ENCODE results near the gene IQGAP3. TPM values are rescaled to one million over a fixed set of nuclear protein-coding genes. Genes with fewer than 3 reads are reported as not detected.
"Not testable (repeated sequence)": the region's sequence is repeated elsewhere in the genome, so short reads cannot be mapped to it uniquely, and the experiment has no call there.

IQGAP3 gene
- total RNA-seq, result 0.16 TPM
- long read RNA-seq, result 0 reads

- peak; percentile 89 for DNase-seq (ENCODE audit: low spot score)
- intact Hi-C loops (cut with DNase I), result no loop called here
Measured at GRCh38 chr1:156571919-156572662, at the start of gene IQGAP3. IQGAP3 (minus strand) TSS chr1:156572565; CDS start chr1:156572529, 36 bp downstream.

- intact Hi-C loops (cut with DNase I), result no loop called here
- peak; percentile 5 for DNase-seq (ENCODE audit: low spot score)
Measured at GRCh38 chr1:156619582-156619955, 47.2 kb upstream of the IQGAP3 start.

- DNase-seq (ENCODE audit: low spot score), result peak; percentile 55
- intact Hi-C loops (cut with DNase I), result no loop called here
Measured at GRCh38 chr1:156618853-156619581, 46.7 kb upstream of the IQGAP3 start, which contains the start of gene HAPLN2. HAPLN2 (plus strand) TSS chr1:156619415; CDS start chr1:156623491, 4,076 bp downstream.

- DNase-seq (ENCODE audit: low spot score), result no peak
- intact Hi-C loops (cut with DNase I), result no loop called here
Measured at GRCh38 chr1:156616463-156616862, 44.1 kb upstream of the IQGAP3 start.

- no peak for DNase-seq (ENCODE audit: low spot score)
- intact Hi-C loops (cut with DNase I), result no loop called here
Measured at GRCh38 chr1:156615946-156616345, 43.6 kb upstream of the IQGAP3 start.

GRCh38 chr1:156612666-156613065, 40.3 kb upstream of the IQGAP3 start:
- no peak for DNase-seq (ENCODE audit: low spot score)
- intact Hi-C loops (cut with DNase I), result no loop called here

- intact Hi-C loops (cut with DNase I), result not testable (repeated sequence)
- peak; percentile 41 for DNase-seq (ENCODE audit: low spot score)
Measured at GRCh38 chr1:156610072-156610471, 37.7 kb upstream of the IQGAP3 start.

- intact Hi-C loops (cut with DNase I), result loop anchor here (2.0 kb wide), 1 partner anchor 152 kb away; no protein-coding TSS in a partner anchor
- no peak for DNase-seq (ENCODE audit: low spot score)
Measured at GRCh38 chr1:156608981-156609380, 36.6 kb upstream of the IQGAP3 start.

- no peak for DNase-seq (ENCODE audit: low spot score)
- intact Hi-C loops (cut with DNase I), result loop anchor here (2.0 kb wide), 1 partner anchor 151 kb away; no protein-coding TSS in a partner anchor
Measured at GRCh38 chr1:156608036-156608674, 35.8 kb upstream of the IQGAP3 start.

- intact Hi-C loops (cut with DNase I), result loop anchor here (2.0 kb wide), 2 partner anchors 21 to 223 kb away; no protein-coding TSS in a partner anchor
- DNase-seq (ENCODE audit: low spot score), result peak; percentile 14
Measured at GRCh38 chr1:156607344-156607743, 35.0 kb upstream of the IQGAP3 start.

- intact Hi-C loops (cut with DNase I), result no loop called here
- no peak for DNase-seq (ENCODE audit: low spot score)
Measured at GRCh38 chr1:156602557-156602993, 30.2 kb upstream of the IQGAP3 start.

- no peak for DNase-seq (ENCODE audit: low spot score)
- intact Hi-C loops (cut with DNase I), result loop anchor here (2.0 kb wide), 1 partner anchor 145 kb away; no protein-coding TSS in a partner anchor
Measured at GRCh38 chr1:156601892-156602291, 29.5 kb upstream of the IQGAP3 start.

GRCh38 chr1:156601122-156601830, 28.9 kb upstream of the IQGAP3 start, which contains the start of gene GPATCH4:
GPATCH4 (minus strand) TSS chr1:156601479.
- DNase-seq (ENCODE audit: low spot score), result peak; percentile 89
- intact Hi-C loops (cut with DNase I), result loop anchor here (2.0 kb wide), 1 partner anchor 144 kb away; no protein-coding TSS in a partner anchor

GRCh38 chr1:156600733-156601121, 28.4 kb upstream of the IQGAP3 start:
- peak; percentile 41 for DNase-seq (ENCODE audit: low spot score)
- intact Hi-C loops (cut with DNase I), result loop anchor here (2.0 kb wide), 1 partner anchor 144 kb away; no protein-coding TSS in a partner anchor

GRCh38 chr1:156599811-156600210, 27.4 kb upstream of the IQGAP3 start:
- intact Hi-C loops (cut with DNase I), result loop anchor here (2.0 kb wide), 1 partner anchor 143 kb away; no protein-coding TSS in a partner anchor

GRCh38 chr1:156598731-156599432, 26.5 kb upstream of the IQGAP3 start:
- peak; percentile 4 for DNase-seq (ENCODE audit: low spot score)
- intact Hi-C loops (cut with DNase I), result no loop called here

More at GRCh38 chr1:156599811-156600210, 27.4 kb upstream of the IQGAP3 start:
- peak; percentile 10 for DNase-seq (ENCODE audit: low spot score)

GRCh38 chr1:156598125-156598524, 25.8 kb upstream of the IQGAP3 start:
- intact Hi-C loops (cut with DNase I), result no loop called here
- peak; percentile 62 for DNase-seq (ENCODE audit: low spot score)

GRCh38 chr1:156596426-156596825, 24.1 kb upstream of the IQGAP3 start:
- DNase-seq (ENCODE audit: low spot score), result peak; percentile 57
- intact Hi-C loops (cut with DNase I), result no loop called here

All from cardiac septum (tissue), 1 donor.